Lower leg skin (tissue), 3 donors: ENCODE measurements around the gene KATNA1.

Experiments
- POLR2A ChIP-seq, 2 donors: fragments of 450-650 bp; IDR thresholded peaks; one replicate each; pipeline ENCODE4 v1.6.1; 2016 to 2017; ENCODE audit warnings: antibody characterized with exemption in 2 of 2, mild to moderate bottlenecking in 1 of 2, moderate library complexity in 1 of 2
- TF ChIP-seq, protein P1 (sequence below), 3 donors: fragments of 450-650 bp; IDR thresholded peaks; one replicate each; pipeline ENCODE4 v1.5.1; 2016; ENCODE audit warnings: antibody characterized with exemption in 3 of 3, mild to moderate bottlenecking in 3 of 3, moderate library complexity in 2 of 3

DNA sequence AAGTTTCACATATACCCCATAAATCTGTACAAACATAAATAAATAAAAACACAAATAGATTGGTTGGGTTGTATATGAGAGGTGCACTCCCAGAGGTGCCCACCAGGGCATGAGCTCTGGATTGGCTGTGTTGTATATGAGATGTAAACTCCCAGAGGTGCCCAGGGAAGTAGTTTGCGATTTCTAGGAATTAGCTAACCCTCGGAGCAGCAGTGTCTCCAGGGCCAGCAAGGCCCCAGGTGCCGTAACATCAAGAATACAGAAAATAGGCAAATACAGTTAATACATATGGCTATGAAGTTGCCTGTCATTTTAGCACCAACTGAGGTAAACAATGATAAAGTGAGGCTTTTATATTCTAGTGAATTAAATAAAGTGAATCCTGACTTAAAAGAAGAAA, 87.8 kb downstream of the KATNA1 start:
- no peak for TF ChIP-seq POLR2A (IDR thresholded peaks at IDR 0.05)
- TF ChIP-seq, protein P1, sequence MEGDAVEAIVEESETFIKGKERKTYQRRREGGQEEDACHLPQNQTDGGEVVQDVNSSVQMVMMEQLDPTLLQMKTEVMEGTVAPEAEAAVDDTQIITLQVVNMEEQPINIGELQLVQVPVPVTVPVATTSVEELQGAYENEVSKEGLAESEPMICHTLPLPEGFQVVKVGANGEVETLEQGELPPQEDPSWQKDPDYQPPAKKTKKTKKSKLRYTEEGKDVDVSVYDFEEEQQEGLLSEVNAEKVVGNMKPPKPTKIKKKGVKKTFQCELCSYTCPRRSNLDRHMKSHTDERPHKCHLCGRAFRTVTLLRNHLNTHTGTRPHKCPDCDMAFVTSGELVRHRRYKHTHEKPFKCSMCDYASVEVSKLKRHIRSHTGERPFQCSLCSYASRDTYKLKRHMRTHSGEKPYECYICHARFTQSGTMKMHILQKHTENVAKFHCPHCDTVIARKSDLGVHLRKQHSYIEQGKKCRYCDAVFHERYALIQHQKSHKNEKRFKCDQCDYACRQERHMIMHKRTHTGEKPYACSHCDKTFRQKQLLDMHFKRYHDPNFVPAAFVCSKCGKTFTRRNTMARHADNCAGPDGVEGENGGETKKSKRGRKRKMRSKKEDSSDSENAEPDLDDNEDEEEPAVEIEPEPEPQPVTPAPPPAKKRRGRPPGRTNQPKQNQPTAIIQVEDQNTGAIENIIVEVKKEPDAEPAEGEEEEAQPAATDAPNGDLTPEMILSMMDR (IDR thresholded peaks at IDR 0.05): no peak
